Measurements from ENCODE around the gene ZNF469.

GRCh38 chr16:88359008-88359407 lies 23.8 kb upstream of the ZNF469 start:
- TF ChIP-seq POLR2AphosphoS5 (IDR thresholded peaks at IDR 0.05) = no peak
- TF ChIP-seq, protein P1, sequence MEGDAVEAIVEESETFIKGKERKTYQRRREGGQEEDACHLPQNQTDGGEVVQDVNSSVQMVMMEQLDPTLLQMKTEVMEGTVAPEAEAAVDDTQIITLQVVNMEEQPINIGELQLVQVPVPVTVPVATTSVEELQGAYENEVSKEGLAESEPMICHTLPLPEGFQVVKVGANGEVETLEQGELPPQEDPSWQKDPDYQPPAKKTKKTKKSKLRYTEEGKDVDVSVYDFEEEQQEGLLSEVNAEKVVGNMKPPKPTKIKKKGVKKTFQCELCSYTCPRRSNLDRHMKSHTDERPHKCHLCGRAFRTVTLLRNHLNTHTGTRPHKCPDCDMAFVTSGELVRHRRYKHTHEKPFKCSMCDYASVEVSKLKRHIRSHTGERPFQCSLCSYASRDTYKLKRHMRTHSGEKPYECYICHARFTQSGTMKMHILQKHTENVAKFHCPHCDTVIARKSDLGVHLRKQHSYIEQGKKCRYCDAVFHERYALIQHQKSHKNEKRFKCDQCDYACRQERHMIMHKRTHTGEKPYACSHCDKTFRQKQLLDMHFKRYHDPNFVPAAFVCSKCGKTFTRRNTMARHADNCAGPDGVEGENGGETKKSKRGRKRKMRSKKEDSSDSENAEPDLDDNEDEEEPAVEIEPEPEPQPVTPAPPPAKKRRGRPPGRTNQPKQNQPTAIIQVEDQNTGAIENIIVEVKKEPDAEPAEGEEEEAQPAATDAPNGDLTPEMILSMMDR (IDR thresholded peaks at IDR 0.05) = no peak
- no peak for TF ChIP-seq POLR2A (IDR thresholded peaks at IDR 0.05)
- TF ChIP-seq EP300 (IDR thresholded peaks at IDR 0.05) = no peak
